A172 (cell line): ENCODE measurements around the gene CCDC27. TPM values are rescaled to one million over a fixed set of nuclear protein-coding genes. Genes with fewer than 3 reads are reported as not detected.
A peak's percentile ranks its signal among the peaks of the same experiment; 100 is the strongest.

Experiments used
- DNase-seq: peaks from one replicate; pipeline ENCODE4 v3.0.0-alpha.2; 2015; ENCODE audit warnings: low spot score
- total RNA-seq: library from RNA; depleted of rRNA; stranded (reverse); fragments of >200 nt; shearing (Covaris generic); gene quantifications from 2 replicates; pipeline ENCODE4 v1.2.3, GENCODE V29; 2014; rRNA removed

Gene CCDC27
- total RNA-seq: not detected in 2 replicates

GRCh38 chr1:3752400-3752945, at the start of gene CCDC27:
TSS of gene CCDC27 (plus strand) at chr1:3752450. CDS start at chr1:3752482, 32 bp downstream.
- no peak for DNase-seq

GRCh38 chr1:3702528-3702927, 49.7 kb upstream of the CCDC27 start:
- no peak for DNase-seq

- peak; percentile 12 for DNase-seq
These were observed 49.1 kb upstream of the CCDC27 start for GRCh38 chr1:3702990-3703728.

- DNase-seq: no peak
These were observed 48.4 kb upstream of the CCDC27 start for GRCh38 chr1:3703786-3704371.

GRCh38 chr1:3705341-3705950, 46.8 kb upstream of the CCDC27 start:
- DNase-seq: no peak

GRCh38 chr1:3706651-3707297, 45.5 kb upstream of the CCDC27 start:
- no peak for DNase-seq

- no peak for DNase-seq
These were observed 44.8 kb upstream of the CCDC27 start for GRCh38 chr1:3707298-3707938.

GRCh38 chr1:3707939-3708328, 44.3 kb upstream of the CCDC27 start:
- no peak for DNase-seq

GRCh38 chr1:3708791-3709190, 43.5 kb upstream of the CCDC27 start:
- DNase-seq: no peak

- DNase-seq: no peak
These were observed 42.0 kb upstream of the CCDC27 start for GRCh38 chr1:3710251-3710650.

- DNase-seq: no peak
These were observed 40.9 kb upstream of the CCDC27 start for GRCh38 chr1:3711381-3711779.

- DNase-seq: no peak
These were observed 40.3 kb upstream of the CCDC27 start for GRCh38 chr1:3711780-3712451.

GRCh38 chr1:3712573-3713535, 39.4 kb upstream of the CCDC27 start:
- DNase-seq: no peak

GRCh38 chr1:3713840-3714239, 38.4 kb upstream of the CCDC27 start:
- no peak for DNase-seq

- no peak for DNase-seq
These were observed 37.9 kb upstream of the CCDC27 start for GRCh38 chr1:3714284-3714741.

GRCh38 chr1:3714814-3715213, 37.4 kb upstream of the CCDC27 start:
- no peak for DNase-seq

GRCh38 chr1:3716351-3716750, 35.9 kb upstream of the CCDC27 start:
- DNase-seq: no peak

GRCh38 chr1:3717041-3717714, 35.1 kb upstream of the CCDC27 start:
- DNase-seq: no peak
